Measurements from ENCODE around the gene DIAPH2.

GRCh38 chrX:96824166-96824565 is 139.5 kb downstream of the DIAPH2 start:
- TF ChIP-seq CTCF (conservative IDR thresholded peaks at IDR 0.05; ENCODE audit: low read depth in 2 of 2) (no peak), REST (IDR thresholded peaks at IDR 0.05; ENCODE audit: unreplicated experiment) (no peak), POLR2AphosphoS5 (IDR thresholded peaks at IDR 0.05; ENCODE audit: low read depth) (no peak)

Measured in GM23338 (cell line).